DMS153 treated with DMSO at 0.1 percent for 48 hours (cell line): ENCODE results near the gene NINJ2.
"Not testable (repeated sequence)": the region's sequence is repeated elsewhere in the genome, so short reads cannot be mapped to it uniquely, and the experiment has no call there.

Source experiments
- DNase-seq: peaks from one replicate; lab custom pipeline; 2025; ENCODE audit not compliant: unreplicated experiment; lab: John Stamatoyannopoulos, UW

NINJ2 gene, protein sequence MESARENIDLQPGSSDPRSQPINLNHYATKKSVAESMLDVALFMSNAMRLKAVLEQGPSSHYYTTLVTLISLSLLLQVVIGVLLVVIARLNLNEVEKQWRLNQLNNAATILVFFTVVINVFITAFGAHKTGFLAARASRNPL

DNA sequence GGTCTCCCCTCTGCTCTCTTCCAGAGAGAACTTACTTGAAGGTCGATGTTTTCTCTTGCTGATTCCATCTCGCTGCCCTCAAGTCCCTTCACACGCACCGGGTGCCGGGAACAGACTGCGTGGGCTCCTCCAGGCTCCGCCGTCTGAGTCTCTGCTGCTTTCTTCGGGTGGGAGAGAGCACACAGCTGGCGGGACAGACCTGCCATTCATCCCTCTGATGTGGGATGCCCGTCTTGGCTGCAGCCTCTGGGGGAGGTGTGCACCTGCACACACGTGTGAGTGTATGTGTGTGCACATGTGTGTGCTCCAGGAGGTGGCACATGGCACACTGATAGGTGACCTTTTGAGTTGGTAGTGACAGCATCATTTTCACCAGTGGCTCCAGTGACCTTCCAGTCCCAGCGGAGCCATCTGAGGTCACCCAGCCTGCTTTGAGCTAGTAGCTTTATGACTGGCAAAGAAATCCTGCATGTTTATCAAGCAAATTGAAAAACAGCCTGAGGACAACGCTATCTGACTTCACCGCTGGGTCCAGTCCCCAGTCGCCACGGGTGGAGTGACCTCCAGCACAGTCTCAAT lies at the start of gene NINJ2:
Gene NINJ2 (minus strand): TSS at position 153 of the 579 bp plus-strand sequence. CDS start 85 bp downstream, at position 68.
- DNase-seq: no peak

DNA sequence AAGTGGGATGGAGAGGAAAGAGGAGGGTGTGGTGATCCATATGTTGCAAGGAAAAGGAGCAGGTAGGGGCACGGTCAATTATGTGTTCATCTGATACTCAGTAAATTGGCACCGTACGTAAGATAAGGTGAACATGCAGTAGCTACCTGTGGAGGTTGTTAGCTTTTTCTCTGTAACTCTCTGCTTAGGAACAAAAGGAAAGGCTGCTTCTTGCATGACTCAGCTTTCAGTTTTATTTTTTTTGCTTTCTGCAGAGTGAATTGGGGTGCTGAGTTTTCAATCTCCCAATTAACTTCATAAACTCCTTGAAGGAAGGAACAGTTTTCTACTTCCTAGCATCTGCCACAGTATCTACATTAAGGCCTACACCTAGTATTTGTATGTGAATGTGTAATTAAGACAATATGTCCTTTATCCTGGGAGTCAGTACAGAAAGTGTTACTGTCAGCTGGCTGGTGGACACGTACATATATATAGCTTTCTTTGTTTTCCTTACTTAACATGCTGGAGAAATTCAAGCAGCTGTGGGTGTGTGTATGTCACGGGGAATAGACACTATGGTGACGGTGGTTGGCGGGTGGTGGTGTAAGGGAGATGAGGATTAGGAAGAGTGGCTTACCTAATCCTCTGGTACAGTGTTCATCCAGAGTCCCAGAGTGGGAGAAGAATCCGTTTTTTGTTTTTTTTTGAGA lies 49.1 kb upstream of the NINJ2 start:
- DNase-seq: no peak

DNA sequence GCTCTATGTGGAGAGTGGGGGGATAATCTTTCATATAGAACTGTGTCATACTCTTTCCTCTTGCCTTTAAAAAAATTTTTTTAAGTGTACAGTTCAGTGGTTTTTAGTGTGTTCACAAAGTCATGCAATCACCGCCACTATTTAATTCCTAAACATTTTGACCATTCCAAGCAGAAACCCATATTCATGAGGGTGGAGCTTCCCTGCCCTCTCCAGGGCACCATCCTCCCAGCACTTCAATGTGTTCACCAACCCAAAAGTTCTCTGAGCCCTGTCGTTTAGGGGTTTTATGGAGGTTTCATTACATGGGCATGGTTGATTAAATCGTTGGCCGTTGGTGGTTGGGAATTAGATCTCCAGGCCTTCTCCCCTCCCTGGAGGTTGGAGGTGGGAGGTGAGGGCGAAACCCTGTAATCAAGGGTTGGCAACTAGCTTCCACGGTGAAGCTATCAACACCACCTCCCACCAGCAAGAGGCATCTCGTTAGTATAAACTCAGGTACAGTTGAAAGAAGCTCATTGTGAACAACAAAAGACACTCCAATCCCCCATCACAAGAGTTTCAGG lies 46.3 kb upstream of the NINJ2 start:
- DNase-seq: no peak

DNA sequence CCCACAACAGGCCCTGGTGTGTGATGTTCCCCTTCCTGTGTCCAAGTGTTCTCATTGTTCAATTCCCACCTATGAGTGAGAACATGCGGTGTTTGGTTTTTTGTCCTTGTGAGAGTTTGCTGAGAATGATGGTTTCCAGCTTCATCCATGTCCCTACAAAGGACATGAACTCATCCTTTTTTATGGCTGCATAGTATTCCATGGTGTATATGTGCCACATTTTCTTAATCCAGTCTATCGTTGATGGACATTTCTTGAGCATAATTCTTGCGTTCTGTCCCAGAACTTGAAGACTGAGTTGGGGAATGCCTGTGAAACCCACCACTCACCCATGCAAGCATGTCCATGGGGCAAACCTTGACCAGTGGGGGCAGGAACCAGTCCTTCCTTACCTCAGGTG lies 44.8 kb upstream of the NINJ2 start:
- DNase-seq: not testable (repeated sequence)

DNA sequence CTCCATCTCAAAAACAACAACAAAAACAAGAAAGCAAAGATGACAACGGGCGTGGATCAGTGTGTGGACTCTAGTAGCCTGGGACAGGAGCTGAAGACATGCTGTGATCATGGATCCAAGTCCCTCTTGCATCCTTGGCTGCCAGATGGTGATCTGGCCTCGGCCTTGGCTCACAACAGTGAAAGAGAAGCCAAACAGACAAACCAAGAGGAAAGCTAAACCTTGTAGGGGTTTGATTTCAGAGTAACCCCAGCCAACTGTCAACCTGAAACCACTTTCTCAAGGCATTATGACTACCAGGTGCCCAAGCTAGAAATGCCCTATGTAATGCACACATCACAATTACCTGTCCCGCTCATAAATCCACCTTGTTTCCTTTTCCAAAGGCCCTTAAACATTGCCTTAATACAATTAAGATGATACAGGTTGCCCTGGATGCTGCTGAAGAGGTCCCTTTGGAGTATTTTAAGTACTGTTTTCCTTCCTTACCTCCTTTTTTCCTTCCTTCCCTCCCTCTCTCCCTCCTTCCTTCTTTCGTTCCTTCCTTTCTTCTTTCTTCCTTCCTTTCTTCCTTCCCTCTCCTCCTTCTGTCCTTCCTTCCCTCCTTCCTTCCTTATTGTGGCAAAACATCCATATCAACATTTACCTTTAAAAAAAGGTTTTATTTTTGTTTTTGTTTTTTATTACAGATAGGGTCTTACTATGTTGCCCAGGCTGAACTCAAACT lies 41.4 kb upstream of the NINJ2 start:
- no peak for DNase-seq

DNA sequence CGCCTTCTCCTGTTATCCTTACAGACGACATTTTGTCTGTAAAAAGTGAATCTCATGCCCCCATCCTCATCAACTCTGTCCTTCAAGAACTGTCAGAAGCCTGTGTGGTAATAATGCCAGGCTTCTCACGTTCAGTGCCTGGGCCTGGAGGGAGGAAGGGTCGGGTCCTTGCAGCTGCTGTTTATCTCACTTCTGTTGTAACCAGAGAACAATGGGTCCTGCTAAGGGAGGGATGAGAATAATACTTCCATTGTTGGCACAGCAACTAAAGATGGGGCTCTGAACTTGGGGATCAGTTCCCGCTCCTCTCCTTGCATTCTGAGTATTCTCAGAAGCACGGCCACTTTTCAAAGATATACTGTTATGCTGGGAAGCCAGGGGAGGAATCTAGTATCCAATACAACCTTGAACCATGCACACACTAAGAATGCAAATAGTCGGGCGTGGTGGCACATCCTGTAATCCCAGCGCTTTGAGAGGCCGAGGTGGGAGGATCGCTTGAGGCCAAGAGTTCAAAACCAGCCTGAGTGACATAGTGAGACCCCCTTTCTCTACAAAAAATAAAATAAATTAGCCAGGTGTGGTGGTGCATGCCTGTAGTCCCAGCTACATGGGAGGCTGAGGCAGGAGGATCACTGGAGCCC lies 38.8 kb upstream of the NINJ2 start:
- DNase-seq: no peak

DNA sequence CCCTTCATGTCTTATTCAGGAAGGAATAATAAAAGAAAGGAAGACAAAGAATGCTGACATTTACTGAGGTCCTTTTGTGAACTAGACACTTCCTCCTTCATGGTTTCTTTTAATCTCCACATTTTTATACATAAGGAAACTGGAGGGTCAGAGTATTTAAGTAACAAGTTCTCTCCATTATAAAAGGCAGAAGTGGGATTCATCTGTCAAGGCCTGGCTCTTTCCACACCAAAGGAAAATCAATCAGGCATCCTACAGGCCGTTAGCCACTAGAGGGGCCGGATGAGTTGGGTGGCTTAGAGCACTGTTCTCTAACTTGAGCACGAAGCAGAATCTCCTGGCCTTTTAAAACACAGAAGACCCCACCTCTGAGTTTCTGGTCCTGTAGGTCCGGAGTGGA lies 36.8 kb upstream of the NINJ2 start:
- no peak for DNase-seq

DNA sequence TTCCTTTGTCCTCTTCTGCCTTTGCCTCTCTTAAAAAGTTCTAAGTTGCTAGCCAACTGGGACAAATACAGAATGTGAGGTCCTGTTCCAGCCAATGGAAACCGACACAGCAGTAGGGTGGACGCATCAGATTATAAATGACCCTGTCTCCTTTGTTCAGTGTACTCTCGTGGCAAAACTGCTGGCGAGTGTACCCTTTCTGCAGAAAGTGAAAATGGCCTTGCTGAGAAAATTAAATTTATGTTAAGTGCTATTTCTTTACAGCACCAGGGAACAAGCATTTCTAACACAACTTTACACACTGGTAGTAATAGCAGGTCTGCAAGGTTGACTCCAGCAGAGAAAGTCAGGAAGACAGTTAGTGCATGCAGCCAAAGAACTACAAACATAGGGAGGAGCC lies 35.0 kb upstream of the NINJ2 start:
- DNase-seq: not testable (repeated sequence)

DNA sequence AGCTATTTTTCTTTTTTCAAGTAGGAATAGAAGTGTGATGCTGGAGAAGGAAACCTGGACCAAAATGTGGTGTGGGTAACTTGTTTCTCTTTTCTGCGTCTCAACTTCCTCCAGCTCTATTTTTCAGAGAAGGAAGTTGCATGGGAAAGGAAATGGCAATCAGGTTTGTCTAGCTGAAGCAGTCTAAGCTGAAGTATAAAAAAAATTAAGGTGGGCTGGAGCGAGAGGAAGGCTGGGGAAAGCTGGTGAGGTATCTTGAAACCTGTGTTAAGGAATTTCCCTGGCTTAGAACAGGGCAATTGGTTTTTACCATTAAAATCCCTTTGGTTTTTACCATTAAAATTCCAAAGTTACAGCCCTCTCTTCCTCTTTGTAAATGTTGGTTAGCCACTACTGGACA lies 34.2 kb upstream of the NINJ2 start:
- DNase-seq: no peak

DNA sequence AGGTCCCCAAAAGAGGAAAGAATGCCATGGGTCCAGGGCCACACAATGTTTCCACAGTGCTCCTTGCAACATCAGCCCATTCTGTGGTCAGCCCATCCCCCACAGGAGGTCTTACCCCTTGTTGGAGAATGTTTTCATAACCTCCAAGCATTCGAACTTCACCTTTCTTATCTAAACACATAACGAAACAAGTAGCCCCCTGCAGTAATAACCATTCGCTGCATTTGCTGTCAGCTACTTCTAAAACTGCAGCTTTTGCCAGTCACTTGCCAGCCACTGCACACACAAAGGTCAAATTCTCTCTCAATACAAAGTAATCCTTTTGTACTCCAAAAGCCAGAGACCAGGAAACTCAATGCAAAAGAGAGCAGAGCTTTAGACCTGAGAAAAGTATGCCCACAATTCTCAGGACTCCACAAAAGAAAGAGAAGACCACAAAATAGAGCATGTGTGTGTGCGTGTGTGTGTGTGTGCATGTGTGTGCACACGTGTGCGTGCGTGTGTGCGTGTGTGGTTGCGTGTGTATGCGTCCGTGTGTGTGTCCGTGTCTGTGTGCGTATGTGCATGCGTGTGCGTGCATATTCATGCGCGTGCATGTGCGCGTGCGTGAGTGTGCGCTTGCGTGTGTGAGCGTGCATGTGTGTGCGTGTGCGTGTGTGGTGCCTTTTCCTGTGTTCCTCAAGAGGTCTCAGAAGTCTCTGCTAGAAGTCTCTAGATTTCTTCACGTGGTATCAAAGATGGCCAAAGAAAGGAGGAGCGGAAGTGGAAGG lies 31.7 kb upstream of the NINJ2 start:
- no peak for DNase-seq

DNA sequence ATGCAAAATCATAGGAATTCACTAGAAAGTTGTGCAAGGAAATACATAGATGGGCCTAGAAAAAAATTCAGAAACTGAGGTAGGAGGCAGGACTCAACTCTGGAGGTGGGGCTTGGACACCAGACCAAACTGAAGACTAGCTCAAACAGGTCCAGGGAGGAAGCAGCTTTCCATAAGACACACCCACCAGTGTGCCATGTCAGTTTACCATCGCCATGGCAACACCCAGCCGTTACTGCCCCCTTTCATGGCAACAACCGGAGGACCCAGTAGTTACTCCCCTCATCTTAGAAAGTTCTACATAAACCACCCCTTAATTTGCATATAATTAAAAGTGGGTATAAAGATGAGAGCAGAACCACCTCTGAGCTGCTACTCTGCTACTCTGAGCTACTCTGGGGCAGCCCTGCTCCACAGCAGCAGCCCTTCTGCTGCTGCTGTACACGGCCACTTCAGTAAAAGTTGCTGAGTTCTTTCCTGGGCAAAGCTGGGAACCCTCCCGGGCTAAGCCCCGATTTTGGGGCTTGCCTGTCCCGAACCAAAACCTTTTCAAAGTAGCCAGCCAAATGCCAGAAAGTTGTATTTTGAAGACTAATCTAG lies 30.8 kb upstream of the NINJ2 start:
- DNase-seq: no peak

DNA sequence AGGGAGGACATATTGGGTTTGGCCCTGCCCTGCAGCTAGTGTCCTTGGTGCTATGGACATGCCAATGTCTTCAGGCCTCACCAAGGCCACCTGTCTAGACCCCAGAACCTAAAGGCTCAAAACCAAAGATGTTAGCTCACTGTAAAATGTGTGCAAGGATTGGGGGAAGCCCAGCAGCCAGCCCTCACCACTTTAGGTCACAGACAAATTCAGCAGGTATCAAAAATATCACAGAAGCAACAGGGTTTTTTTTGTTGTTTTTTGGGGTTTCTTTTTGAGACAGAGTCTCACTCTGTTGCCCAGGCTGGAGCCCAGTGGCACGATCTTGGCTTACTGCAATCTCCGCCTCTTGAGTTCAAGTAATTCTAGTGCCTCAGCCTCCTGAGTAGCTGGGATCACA lies 29.0 kb upstream of the NINJ2 start:
- DNase-seq: no peak

DNA sequence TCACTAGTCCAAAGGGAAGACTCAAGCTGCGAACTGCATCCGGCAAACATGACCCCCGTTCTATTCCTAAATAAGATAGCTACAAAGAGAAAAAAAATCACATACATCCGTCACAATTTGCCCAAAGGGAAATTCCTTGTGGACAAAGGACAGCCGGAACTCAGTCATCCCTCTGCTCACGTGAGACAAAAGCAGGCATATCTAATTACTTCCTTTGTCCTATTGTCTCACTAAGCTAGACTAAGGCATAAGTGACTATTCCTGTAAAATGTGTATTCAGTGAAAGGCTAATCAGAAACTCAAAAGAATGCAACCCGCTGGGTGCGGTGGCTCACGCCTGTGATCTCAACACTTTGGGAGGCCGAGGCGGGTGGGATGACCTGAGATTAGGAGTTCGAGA lies 27.2 kb upstream of the NINJ2 start:
- DNase-seq: no peak

DNA sequence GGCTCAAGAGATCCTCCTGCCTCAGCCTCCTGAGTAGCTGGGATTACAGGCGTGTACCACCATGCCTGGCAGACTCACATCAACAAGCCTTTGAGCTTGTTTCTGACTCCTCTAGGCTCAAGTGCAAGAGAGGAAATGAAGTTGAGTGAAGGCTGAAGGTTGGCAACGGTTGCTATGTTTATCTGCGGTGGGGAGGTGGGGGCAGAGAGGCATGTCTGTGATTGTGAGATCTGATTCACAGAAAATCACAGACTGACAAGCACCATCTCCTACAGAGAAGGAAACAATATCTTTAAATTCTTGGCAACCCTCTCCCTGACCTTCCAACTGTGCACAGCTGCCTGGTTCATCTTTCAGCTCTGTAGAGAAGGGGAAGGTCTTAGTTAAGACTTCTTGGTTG lies 22.1 kb upstream of the NINJ2 start:
- no peak for DNase-seq

DNA sequence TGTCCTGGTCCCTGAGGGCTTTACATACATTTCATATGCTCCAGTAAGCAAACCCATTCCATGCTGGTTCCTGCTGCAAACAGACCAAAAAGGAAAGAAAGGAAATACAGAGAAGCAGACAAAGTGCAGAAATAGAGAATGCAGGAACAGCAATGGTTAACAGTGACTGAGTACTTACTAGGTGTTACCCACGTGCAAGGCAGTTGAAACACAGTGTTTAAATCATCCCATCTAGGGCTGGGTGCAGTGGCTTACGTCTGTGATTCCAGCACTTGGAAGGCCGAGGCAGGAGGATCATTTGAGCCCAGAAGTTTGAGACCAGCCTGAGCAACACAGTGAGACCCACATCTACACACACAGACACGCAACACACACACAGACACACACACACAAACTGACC lies 21.2 kb upstream of the NINJ2 start:
- DNase-seq: no peak

DNA sequence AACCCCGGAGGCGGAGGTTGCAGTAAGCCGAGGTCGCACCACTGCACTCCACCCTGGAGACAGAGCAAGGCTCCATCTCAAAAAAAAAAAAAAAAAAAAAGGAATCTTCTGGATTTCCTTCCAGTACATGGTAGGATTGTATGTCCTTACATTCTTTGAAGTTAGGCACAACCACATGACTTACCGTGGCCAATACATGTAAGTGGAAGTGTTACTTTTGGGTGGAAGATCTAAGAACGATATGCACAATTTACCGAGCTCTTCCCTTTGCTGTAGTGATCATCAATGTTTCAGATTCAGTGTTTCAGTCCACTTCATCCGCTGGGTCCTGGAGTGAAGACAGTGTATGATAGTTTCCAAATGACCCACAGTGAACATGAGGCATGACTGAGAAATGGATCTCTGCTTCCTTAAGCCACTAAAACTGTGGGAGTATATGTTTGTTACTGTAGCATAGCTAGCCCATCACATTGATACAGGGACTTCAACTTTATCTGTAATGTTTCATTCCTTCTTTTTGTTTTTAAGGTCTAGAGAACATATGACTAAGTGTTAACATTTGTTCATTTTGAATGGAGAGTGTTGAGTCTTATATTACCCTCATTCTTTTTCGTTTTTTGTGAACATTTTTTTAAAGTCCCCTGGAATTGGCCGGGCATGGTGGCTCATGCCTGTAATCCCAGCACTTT lies 18.5 kb upstream of the NINJ2 start:
- DNase-seq: no peak

DNA sequence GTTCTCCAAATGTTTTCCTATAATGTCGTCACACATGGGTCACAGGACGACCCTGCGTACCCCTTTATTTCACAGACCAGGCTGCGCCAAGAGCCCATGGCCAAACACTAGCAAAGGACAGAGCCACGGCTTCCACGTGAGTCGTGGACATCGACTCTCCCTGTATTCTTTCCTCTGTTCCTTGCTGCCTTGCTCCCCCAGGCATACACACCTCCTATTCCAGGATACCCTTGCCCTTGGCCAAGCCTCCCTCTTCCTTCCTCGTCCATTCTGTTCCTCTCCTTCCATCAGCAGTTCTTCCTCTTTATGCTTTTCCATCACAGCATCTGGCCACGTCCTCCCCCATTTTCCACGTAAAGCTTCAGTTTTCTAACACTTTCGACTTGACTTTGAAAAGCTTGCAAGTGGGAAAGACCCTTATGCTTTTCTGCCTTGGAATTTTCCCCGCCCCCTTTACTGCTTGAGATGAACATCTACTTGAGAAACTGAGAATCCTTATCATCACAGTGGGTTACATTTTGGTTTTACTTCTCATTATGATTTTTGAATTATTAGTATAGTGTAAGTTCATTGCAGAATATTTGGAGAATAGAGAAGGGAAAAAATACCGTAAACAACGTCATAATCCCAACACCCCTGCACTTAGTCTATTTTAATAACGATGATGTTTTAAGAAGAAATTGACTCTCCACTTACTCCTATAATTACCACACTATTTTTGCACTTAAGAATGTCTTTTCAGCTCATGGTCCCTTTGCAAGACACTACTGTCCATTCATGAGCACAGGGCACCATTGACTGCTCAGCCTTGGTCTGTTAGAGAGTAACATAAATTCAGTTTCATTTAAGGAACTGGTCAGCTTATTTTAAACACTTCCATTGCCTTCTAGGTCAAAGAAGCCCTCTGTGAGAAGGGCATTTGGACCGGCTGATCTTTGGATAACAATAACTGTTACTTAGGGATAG lies 15.8 kb upstream of the NINJ2 start:
- DNase-seq: no peak

DNA sequence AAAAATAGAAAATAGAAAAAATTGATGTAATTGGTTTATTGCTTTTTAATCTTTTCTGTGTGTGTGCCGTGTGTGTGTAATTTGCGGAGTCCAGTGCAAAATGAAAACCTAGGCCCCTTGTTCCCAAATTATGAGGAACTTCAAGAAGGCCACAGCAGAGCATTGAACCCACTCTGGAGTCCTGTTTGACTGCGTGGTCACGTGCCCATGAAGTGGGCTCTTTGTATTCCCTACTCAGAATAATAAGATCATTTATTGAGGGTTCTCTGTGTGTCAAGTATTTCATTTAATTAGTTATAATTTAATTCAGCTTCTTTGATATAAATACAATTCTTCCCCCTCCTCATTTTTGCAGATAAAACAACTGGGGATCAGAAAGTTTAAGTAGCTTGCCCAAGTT lies 12.3 kb upstream of the NINJ2 start:
- no peak for DNase-seq
